Activated CD4-positive, alpha-beta memory T cell treated with anti-CD3 and anti-CD28 coated beads, Interleukin-2, amount 10 ng/mL, durations not matched to agents 7 days and 5 days (primary cell): ENCODE data around the gene PNMA8B. TPM values are rescaled to one million over a fixed set of nuclear protein-coding genes. Genes with fewer than 3 reads are reported as not detected.
A peak's percentile ranks its signal among the peaks of the same experiment; 100 is the strongest.
"Not testable (repeated sequence)": the region's sequence is repeated elsewhere in the genome, so short reads cannot be mapped to it uniquely, and the experiment has no call there.

ENCODE experiments used
- CTCF ChIA-PET: fragments of 350-600 bp; sonication (Branson Sonifier 250); formaldehyde crosslinking; loops from one replicate; lab custom pipeline; 2021; ENCODE audit warnings: antibody characterized with exemption, inconsistent platforms; lab: Charles Lee
- POLR2A ChIA-PET: fragments of 350-600 bp; sonication (Branson Sonifier 250); formaldehyde crosslinking; loops from one replicate; lab custom pipeline; 2021; ENCODE audit warnings: antibody characterized with exemption; lab: Charles Lee
- DNase-seq: peaks from one replicate; pipeline ENCODE4 v3.0.0-alpha.2; 2020
- H3K27ac Mint-ChIP-seq: one replicate; pipeline ENCODE4 v1.8.0; 2021; ENCODE audit warnings: mild to moderate bottlenecking, mixed read lengths
- H3K27me3 Mint-ChIP-seq: one replicate; pipeline ENCODE4 v1.8.0; 2021; ENCODE audit warnings: mixed read lengths
- H3K36me3 Mint-ChIP-seq: one replicate; pipeline ENCODE4 v1.8.0; 2021; ENCODE audit warnings: low read depth, mixed read lengths
- H3K4me1 Mint-ChIP-seq: one replicate; pipeline ENCODE4 v1.8.0; 2021; ENCODE audit warnings: mixed read lengths
- H3K4me3 Mint-ChIP-seq: one replicate; pipeline ENCODE4 v1.8.0; 2021; ENCODE audit warnings: mild to moderate bottlenecking, mixed read lengths
- H3K9me3 Mint-ChIP-seq: one replicate; pipeline ENCODE4 v1.8.0; 2021; ENCODE audit warnings: mixed read lengths
- total RNA-seq, 2 experiments: library from RNA; stranded (reverse); gene quantifications; one replicate each; pipeline ENCODE4 v1.2.3, GENCODE V29; 2021

PNMA8B gene
- total RNA-seq, 2 experiments from 2014 or later = 0.05 TPM

GRCh38 chr19:46526801-46527200 is 31.1 kb upstream of the PNMA8B start:
- H3K9me3 Mint-ChIP-seq, H3K27ac Mint-ChIP-seq, DNase-seq, H3K4me3 Mint-ChIP-seq, POLR2A ChIA-PET, H3K27me3 Mint-ChIP-seq: not testable (repeated sequence)
- peaks cover 11% of the 10 kb centered on the region for H3K36me3 Mint-ChIP-seq
- H3K4me1 Mint-ChIP-seq = peaks cover 39% of the 10 kb centered on the region
- CTCF ChIA-PET = interaction anchor here (3.6 kb wide), 1 partner anchor 8 kb away, joined by 39 read pairs; no protein-coding TSS in a partner anchor

DNA sequence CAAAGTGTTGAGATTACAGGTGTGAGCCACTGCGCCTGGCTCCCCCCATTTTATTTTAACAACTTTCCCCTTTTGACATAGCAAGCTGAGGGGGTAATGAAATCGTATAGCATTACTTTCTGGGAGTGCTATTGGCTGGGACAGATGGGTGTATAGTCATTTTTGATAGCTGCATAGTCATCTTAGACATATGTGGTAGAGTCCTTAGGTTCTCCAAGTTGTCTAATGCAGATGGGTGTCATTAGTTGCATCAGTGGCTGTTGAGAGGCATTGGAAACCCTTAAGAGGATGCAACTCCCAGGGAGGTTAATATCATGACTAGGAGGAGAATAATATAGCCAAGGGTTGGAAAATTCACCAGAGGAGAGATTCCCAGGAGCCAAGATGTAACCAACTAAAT is 28.6 kb upstream of the PNMA8B start:
- no peak for DNase-seq
- Mint-ChIP-seq H3K27ac (peak overlapping the region; percentile 94), H3K36me3 (peaks cover 11% of the 10 kb centered on the region), H3K4me3 (no peak overlapping the region), H3K4me1 (peaks cover 40% of the 10 kb centered on the region), H3K9me3 (peaks cover 7% of the 10 kb centered on the region), H3K27me3 (no peaks in the 10 kb centered on the region)
- ChIA-PET POLR2A (interaction anchor here (0.6 kb wide), 1 partner anchor 14 kb away, joined by 3 read pairs; no protein-coding TSS in a partner anchor), CTCF (interaction anchor here (1.1 to 1.6 kb wide), 2 partner anchors 8 to 56 kb away, joined by 3 to 7 read pairs; no protein-coding TSS in a partner anchor)

DNA sequence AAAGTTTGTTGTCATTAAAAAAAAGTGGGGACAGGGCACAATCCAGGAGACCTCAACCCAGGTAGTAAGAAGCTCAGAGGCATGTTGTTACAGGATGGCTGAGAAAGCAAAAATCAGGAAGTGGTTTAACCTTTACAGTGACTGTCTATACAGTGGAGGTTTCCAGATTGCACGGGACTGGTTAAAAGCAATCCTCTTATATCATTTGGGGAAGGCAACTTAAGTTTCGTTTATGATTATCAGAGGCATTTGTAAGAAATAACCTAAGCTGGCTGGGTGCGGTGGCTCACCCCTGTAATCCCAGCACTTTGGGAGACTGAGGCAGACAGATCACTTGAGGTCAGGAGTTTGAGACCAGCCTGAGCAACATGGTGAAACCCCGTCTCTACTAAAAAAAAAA is 27.3 kb upstream of the PNMA8B start:
- Mint-ChIP-seq H3K4me1 (peaks cover 37% of the 10 kb centered on the region), H3K36me3 (peaks cover 11% of the 10 kb centered on the region), H3K4me3 (peak overlapping the region; percentile 14), H3K27ac (peak overlapping the region; percentile 94)
- ChIA-PET CTCF (interaction anchor here (0.7 to 2.2 kb wide), 12 partner anchors 9 to 231 kb away, joined by 3 to 12 read pairs (median 6); partner anchors contain the start of genes CALM3, DACT3 and PPP5C), POLR2A (interaction anchor here (0.7 to 1.2 kb wide), 9 partner anchors 16 to 193 kb away, joined by 3 to 6 read pairs (median 3); no protein-coding TSS in a partner anchor)
- DNase-seq = peak; percentile 47
- not testable (repeated sequence) for H3K27me3 Mint-ChIP-seq, H3K9me3 Mint-ChIP-seq

DNA sequence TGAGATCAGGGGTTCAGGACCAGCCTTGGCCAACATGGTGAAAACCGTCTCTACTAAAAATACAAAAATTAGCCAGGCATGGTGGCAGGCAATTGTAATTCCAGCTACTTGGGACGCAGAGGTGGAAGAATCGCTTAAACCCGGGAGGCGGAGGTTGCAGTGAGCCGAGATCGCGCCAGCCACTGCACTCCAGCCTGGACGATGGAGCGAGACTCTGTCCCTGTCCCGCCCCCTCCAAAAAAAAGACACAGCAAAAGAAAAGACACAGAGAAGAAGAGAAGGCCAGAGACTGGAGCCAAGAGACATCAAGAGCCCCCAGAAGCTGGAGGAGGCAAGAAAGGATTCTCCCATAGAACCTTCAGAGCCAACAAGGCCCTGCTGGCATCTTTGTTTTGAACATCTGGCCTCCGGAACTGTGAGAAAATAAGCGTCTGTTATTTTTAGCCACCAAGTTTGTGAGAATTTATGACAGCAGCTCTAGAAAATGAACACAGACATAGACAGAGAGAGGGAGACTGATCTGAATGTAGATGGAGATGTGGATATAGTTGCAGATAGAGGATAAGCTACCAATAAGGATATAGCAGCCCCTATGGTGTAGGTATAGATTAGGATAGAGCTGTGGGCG is 25.7 kb upstream of the PNMA8B start:
- H3K9me3 Mint-ChIP-seq = peaks cover 7% of the 10 kb centered on the region
- no peak overlapping the region for H3K27ac Mint-ChIP-seq
- H3K4me3 Mint-ChIP-seq = no peak overlapping the region
- no peak for DNase-seq
- CTCF ChIA-PET = interaction anchor here (1.0 to 6.4 kb wide), 4 partner anchors 7 to 175 kb away, joined by 3 to 39 read pairs (median 10); partner anchors contain the start of gene PPP5C
- POLR2A ChIA-PET = interaction anchor here (1.9 kb wide), 1 partner anchor 79 kb away, joined by 6 read pairs; no protein-coding TSS in a partner anchor
- no peaks in the 10 kb centered on the region for H3K27me3 Mint-ChIP-seq
- peaks cover 37% of the 10 kb centered on the region for H3K4me1 Mint-ChIP-seq
- peaks cover 11% of the 10 kb centered on the region for H3K36me3 Mint-ChIP-seq

GRCh38 chr19:46520616-46521015 is 24.9 kb upstream of the PNMA8B start:
- Mint-ChIP-seq H3K4me1 (peaks cover 41% of the 10 kb centered on the region), H3K27ac (peak overlapping the region; percentile 38), H3K4me3 (no peak overlapping the region), H3K27me3 (peaks cover 2% of the 10 kb centered on the region), H3K36me3 (peaks cover 11% of the 10 kb centered on the region), H3K9me3 (peaks cover 6% of the 10 kb centered on the region)
- POLR2A ChIA-PET = interaction anchor here (1.9 kb wide), 1 partner anchor 80 kb away, joined by 6 read pairs; no protein-coding TSS in a partner anchor
- no peak for DNase-seq
- CTCF ChIA-PET = interaction anchor here (0.7 to 6.4 kb wide), 8 partner anchors 8 to 241 kb away, joined by 3 to 39 read pairs (median 3); no protein-coding TSS in a partner anchor

DNA sequence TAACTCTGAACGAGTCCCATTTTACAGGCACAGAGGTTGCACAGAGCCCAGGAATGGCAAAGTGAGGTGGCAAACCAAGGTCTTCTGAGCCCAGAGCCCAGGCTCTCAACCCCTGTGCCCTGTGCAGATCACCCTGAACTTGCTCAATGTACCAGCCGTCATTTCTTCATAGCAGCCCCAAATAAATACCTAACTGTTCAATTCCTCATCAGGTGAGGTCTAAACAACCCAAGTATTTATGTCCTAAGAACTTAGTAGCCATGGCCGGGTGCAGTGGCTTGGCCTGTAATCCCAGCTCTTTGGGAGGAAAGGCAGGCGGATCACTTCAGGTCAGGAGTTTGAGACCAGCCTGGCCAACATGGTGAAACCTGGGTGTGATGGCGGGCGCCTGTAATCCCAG is 21.8 kb upstream of the PNMA8B start:
- Mint-ChIP-seq H3K4me1 (peaks cover 31% of the 10 kb centered on the region), H3K4me3 (no peak overlapping the region), H3K27ac (no peak overlapping the region), H3K36me3 (no peaks in the 10 kb centered on the region), H3K27me3 (peaks cover 15% of the 10 kb centered on the region), H3K9me3 (no peaks in the 10 kb centered on the region)
- POLR2A ChIA-PET = no interaction called here
- DNase-seq = no peak
- CTCF ChIA-PET = interaction anchor here (0.6 to 6.4 kb wide), 5 partner anchors 11 to 263 kb away, joined by 3 to 39 read pairs (median 3); partner anchors contain the start of gene DACT3

DNA sequence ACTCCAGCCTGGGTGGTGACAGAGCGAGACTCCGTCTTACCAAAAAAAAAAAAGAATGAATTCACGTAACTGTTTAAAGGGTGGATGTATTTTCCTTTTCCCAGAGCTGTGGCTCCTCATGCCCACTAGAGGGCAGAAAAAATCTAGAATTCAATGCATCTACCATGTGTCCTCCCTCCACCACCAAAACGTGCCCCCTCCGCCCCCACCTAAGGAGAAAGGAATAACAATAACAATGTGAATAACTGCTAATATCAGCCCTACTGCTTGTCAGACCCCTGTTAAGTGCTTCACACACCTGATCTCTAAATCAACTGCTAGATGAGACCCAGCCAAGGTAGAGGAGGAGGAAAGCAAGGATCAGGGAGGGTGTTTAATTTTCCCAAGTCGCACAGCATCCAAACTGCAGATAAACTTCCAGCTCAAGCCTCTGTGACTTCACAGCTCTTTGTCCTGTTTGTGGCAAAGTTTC is 20.2 kb upstream of the PNMA8B start:
- DNase-seq = peak; percentile 33
- peaks cover 23% of the 10 kb centered on the region for H3K27me3 Mint-ChIP-seq
- H3K4me3 Mint-ChIP-seq = no peak overlapping the region
- no peak overlapping the region for H3K27ac Mint-ChIP-seq
- no peaks in the 10 kb centered on the region for H3K36me3 Mint-ChIP-seq
- H3K4me1 Mint-ChIP-seq = peaks cover 25% of the 10 kb centered on the region
- H3K9me3 Mint-ChIP-seq = peaks cover 2% of the 10 kb centered on the region
- ChIA-PET POLR2A (interaction anchor here (1.0 kb wide), 1 partner anchor 14 kb away, joined by 3 read pairs; no protein-coding TSS in a partner anchor), CTCF (interaction anchor here (0.5 to 6.4 kb wide), 8 partner anchors 9 to 1589 kb away, joined by 3 to 39 read pairs (median 5); partner anchors contain the start of gene DACT3)

DNA sequence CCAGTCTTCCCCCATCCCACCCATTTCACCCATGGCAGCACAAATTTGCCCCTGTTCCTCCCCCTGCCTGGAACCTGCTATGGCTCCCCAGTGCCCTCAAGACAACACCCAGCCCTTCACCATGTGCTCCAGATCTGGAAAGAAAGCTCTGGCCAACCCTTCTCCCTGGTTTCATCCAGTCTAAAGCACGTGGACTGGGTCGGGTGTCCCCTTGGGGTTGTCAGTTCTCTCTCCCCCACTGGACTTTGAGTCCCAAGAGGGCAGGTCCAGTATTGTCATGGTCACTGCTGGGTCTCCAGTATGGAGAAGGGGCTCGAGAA is 19.6 kb upstream of the PNMA8B start:
- Mint-ChIP-seq H3K4me1 (peaks cover 20% of the 10 kb centered on the region), H3K36me3 (no peaks in the 10 kb centered on the region), H3K27me3 (peaks cover 25% of the 10 kb centered on the region), H3K4me3 (no peak overlapping the region), H3K27ac (no peak overlapping the region), H3K9me3 (peaks cover 3% of the 10 kb centered on the region)
- CTCF ChIA-PET = interaction anchor here (1.7 to 6.4 kb wide), 3 partner anchors 10 to 29 kb away, joined by 4 to 39 read pairs (median 7); no protein-coding TSS in a partner anchor
- POLR2A ChIA-PET = no interaction called here
- DNase-seq = no peak

GRCh38 chr19:46514589-46515289 is 19.1 kb upstream of the PNMA8B start:
- Mint-ChIP-seq H3K9me3 (peaks cover 3% of the 10 kb centered on the region), H3K36me3 (no peaks in the 10 kb centered on the region), H3K4me3 (no peak overlapping the region), H3K27me3 (peaks cover 25% of the 10 kb centered on the region), H3K4me1 (peaks cover 16% of the 10 kb centered on the region), H3K27ac (no peak overlapping the region)
- CTCF ChIA-PET = interaction anchor here (1.2 to 1.7 kb wide), 4 partner anchors 8 to 119 kb away, joined by 3 to 8 read pairs (median 4); no protein-coding TSS in a partner anchor
- no peak for DNase-seq
- POLR2A ChIA-PET = no interaction called here

- Mint-ChIP-seq H3K27me3 (peaks cover 26% of the 10 kb centered on the region), H3K4me3 (no peak overlapping the region), H3K36me3 (no peaks in the 10 kb centered on the region), H3K4me1 (peaks cover 13% of the 10 kb centered on the region), H3K9me3 (peaks cover 3% of the 10 kb centered on the region), H3K27ac (no peak overlapping the region)
- ChIA-PET POLR2A (no interaction called here), CTCF (interaction anchor here (1.2 to 1.7 kb wide), 4 partner anchors 10 to 118 kb away, joined by 3 to 8 read pairs (median 4); no protein-coding TSS in a partner anchor)
- peak; percentile 80 for DNase-seq
These were observed 18.0 kb upstream of the PNMA8B start for GRCh38 chr19:46513461-46514236.

DNA sequence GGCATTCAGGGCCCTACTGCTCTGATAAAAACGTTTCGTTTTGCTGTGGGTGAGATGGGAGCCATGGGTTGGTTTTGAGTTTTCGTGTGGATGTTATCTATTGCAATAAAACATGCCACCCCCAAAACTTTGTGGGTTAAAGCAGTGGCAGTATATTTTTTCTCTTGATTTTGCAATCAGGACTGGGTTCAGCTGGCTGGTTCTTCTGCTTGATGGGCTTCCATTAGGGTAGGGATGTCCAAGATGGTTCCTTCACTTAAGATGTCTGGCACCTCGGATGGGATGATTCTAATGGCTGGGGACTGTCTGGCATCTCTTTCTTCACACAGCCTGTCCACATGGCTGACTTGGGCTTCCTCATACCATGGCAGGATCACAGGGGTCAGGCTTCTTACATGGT is 15.6 kb upstream of the PNMA8B start:
- Mint-ChIP-seq H3K9me3 (peaks cover 3% of the 10 kb centered on the region), H3K27ac (no peak overlapping the region), H3K4me3 (no peak overlapping the region), H3K27me3 (peaks cover 29% of the 10 kb centered on the region), H3K4me1 (peaks cover 13% of the 10 kb centered on the region), H3K36me3 (no peaks in the 10 kb centered on the region)
- no peak for DNase-seq
- CTCF ChIA-PET = interaction anchor here (0.8 to 1.6 kb wide), 4 partner anchors 9 to 246 kb away, joined by 3 to 4 read pairs (median 3); no protein-coding TSS in a partner anchor
- POLR2A ChIA-PET = interaction anchor here (0.5 kb wide), 1 partner anchor 144 kb away, joined by 4 read pairs; no protein-coding TSS in a partner anchor

DNA sequence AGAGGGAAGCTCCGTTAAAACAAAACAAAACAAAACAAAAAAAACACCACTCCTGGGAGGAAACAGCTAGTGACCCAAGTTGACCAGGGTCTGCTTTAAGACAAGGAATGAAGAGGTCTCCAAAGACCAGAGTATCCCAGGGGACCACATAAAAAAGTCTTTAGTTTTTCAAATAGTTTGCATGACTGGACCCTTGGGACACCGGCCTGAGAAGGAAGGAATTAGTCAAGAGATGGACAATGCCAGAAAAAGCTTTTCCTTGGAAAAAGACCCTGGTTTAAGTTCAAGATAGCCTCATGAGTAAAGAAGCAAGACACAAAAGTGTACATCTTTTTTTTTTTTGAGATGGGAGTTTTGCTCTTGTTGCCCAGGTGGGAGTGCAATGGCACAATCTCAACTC is 12.5 kb upstream of the PNMA8B start:
- no peaks in the 10 kb centered on the region for H3K4me1 Mint-ChIP-seq
- POLR2A ChIA-PET = no interaction called here
- CTCF ChIA-PET = interaction anchor here (0.8 to 1.4 kb wide), 3 partner anchors 9 to 30 kb away, joined by 3 to 6 read pairs (median 3); no protein-coding TSS in a partner anchor
- H3K27me3 Mint-ChIP-seq = peaks cover 31% of the 10 kb centered on the region
- no peaks in the 10 kb centered on the region for H3K36me3 Mint-ChIP-seq
- no peak overlapping the region for H3K4me3 Mint-ChIP-seq
- no peak overlapping the region for H3K27ac Mint-ChIP-seq
- peaks cover 3% of the 10 kb centered on the region for H3K9me3 Mint-ChIP-seq
- no peak for DNase-seq
